Testis (tissue), 3 donors: ENCODE results near the gene NFIX. TPM values are rescaled to one million over a fixed set of nuclear protein-coding genes. Genes with fewer than 3 reads are reported as not detected.
"Not testable (repeated sequence)": the region's sequence is repeated elsewhere in the genome, so short reads cannot be mapped to it uniquely, and the experiment has no call there.

Source experiments
- DNase-seq: peaks from one replicate; pipeline ENCODE4 v3.0.0-alpha.2; 2019
- H3K27ac ChIP-seq, 2 donors: fragments of 200-600 bp; sonication (generic); one replicate each; pipeline ENCODE4 v1.5.1; 2019
- H3K27me3 ChIP-seq: fragments of 200-600 bp; sonication (generic); one replicate; pipeline ENCODE4 v1.5.1; 2019
- H3K36me3 ChIP-seq: fragments of 200-600 bp; sonication (generic); one replicate; pipeline ENCODE4 v1.5.1; 2017; ENCODE audit warnings: low read depth; ENCODE audit errors: missing control alignments
- H3K4me1 ChIP-seq: fragments of 200-600 bp; sonication (generic); one replicate; pipeline ENCODE4 v1.5.1; 2019
- H3K4me3 ChIP-seq, 2 donors: fragments of 200-600 bp; sonication (generic); one replicate each; pipeline ENCODE4 v1.5.1; 2017 to 2019
- H3K9me3 ChIP-seq: fragments of 200-600 bp; sonication (generic); one replicate; pipeline ENCODE4 v1.5.1; 2017
- POLR2A ChIP-seq: fragments of 450-650 bp; IDR thresholded peaks from one replicate; pipeline ENCODE4 v1.6.1; 2017; ENCODE audit warnings: antibody characterized with exemption, mild to moderate bottlenecking, moderate library complexity
- WGBS, 2 donors: methylation state at CpG; one replicate each; pipeline ENCODE4 v1.1.5; 2018; 5-methylcytosine and 5-hydroxymethylcytosine counted together
- intact Hi-C: fragments of 100-400 bp; cut with DNase I; formaldehyde crosslinking; loops from one replicate; pipeline ENCODE4 v1.15.1; 2023; ENCODE audit warnings: low total_unique reads
- polyA plus RNA-seq: library from polyadenylated mRNA; stranded (reverse); fragments of 350-450 nt; fragmentation: Illumina TruSeq; extraction: RNeasy Lipid Tissue Mini Kit (QIAGEN cat#74804); gene quantifications from one replicate; pipeline ENCODE4 v1.2.3, GENCODE V29; 2014; ENCODE audit warnings: low read depth, low replicate concordance; ENCODE audit not compliant: insufficient read depth
- total RNA-seq, 2 donors: library from RNA; depleted of rRNA; stranded (reverse); fragments of >200 nt; gene quantifications; one replicate each; pipeline ENCODE4 v1.2.3, GENCODE V29; 2016
- TF ChIP-seq, protein P1 (sequence below), 3 experiments: fragments of 450-650 bp in 2 of 3; fragments of 200-600 bp in 1 of 3; sonication (generic) in 1 of 3; IDR thresholded peaks; one replicate each; pipeline ENCODE4 v1.5.1; 2016 to 2019; ENCODE audit warnings: antibody characterized with exemption in 3 of 3, mild to moderate bottlenecking in 2 of 3, moderate library complexity in 1 of 3

NFIX gene
- total and polyA plus RNA-seq, 3 donors from 2014 or later = 47.4 to 62.4 (median 51.7) TPM

DNA sequence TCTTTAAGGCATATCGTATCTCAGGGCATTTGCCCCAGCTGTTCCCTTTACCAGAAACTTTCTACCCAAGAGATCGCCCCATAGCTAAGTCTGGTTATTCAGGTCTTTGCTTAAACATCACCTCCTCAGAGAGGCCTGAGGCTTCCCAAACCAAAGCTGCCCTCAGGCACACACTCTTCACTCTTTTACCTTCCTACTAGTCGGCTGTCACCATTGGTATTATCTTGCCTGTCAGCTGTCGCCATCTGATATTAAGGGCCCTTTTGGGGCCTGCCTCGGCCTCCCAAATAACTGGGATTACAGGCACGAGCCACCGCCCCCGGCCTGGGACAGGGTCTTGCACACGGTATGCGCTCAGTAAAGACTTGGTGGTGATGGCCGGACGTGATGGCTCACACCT, 39.3 kb upstream of the NFIX start:
- Histone ChIP-seq H3K27me3 (no peaks in the 10 kb centered on the region), H3K27ac (peak overlapping the region in 1 of 2 donors; percentile 89), H3K4me1 (peaks cover 19% of the 10 kb centered on the region), H3K9me3 (no peaks in the 10 kb centered on the region), H3K36me3 (no peaks in the 10 kb centered on the region), H3K4me3 (peak overlapping the region; percentile 82 to 83)
- intact Hi-C loops = no loop called here
- TF ChIP-seq, protein P1, sequence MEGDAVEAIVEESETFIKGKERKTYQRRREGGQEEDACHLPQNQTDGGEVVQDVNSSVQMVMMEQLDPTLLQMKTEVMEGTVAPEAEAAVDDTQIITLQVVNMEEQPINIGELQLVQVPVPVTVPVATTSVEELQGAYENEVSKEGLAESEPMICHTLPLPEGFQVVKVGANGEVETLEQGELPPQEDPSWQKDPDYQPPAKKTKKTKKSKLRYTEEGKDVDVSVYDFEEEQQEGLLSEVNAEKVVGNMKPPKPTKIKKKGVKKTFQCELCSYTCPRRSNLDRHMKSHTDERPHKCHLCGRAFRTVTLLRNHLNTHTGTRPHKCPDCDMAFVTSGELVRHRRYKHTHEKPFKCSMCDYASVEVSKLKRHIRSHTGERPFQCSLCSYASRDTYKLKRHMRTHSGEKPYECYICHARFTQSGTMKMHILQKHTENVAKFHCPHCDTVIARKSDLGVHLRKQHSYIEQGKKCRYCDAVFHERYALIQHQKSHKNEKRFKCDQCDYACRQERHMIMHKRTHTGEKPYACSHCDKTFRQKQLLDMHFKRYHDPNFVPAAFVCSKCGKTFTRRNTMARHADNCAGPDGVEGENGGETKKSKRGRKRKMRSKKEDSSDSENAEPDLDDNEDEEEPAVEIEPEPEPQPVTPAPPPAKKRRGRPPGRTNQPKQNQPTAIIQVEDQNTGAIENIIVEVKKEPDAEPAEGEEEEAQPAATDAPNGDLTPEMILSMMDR (IDR thresholded peaks at IDR 0.05) = no peak
- 38 to 41% methylated on average over 9 to 12 of the region's 12 CpGs for WGBS, 2 donors
- no peak for DNase-seq

- peak; percentile 86 for DNase-seq
- Histone ChIP-seq H3K4me1 (peaks cover 19% of the 10 kb centered on the region), H3K4me3 (peak within 1 kb of the TSS; percentile 82 to 83), H3K36me3 (no peaks in the 10 kb centered on the region), H3K9me3 (no peaks in the 10 kb centered on the region), H3K27ac (peak within 1 kb of the TSS; percentile 82 to 89), H3K27me3 (no peaks in the 10 kb centered on the region)
- 3 to 4% methylated on average over 54 to 76 of the region's 84 CpGs for WGBS, 2 donors
- TF ChIP-seq POLR2A = peak; percentile 21
- TF ChIP-seq, protein P1 (IDR thresholded peaks at IDR 0.05) = no peak
- intact Hi-C loops = no loop called here
Measured at GRCh38 chr19:12956446-12957388, 38.6 kb upstream of the NFIX start, which contains the start of gene GADD45GIP1. Gene GADD45GIP1, minus strand, starts transcription at chr19:12957223. Its CDS starts 11 bp downstream, at chr19:12957212.

- Histone ChIP-seq H3K4me1 (peaks cover 19% of the 10 kb centered on the region), H3K27ac (peak overlapping the region; percentile 82 to 89), H3K4me3 (peak overlapping the region; percentile 82 to 83)
- DNase-seq, H3K27me3 ChIP-seq, H3K9me3 ChIP-seq, intact Hi-C loops, H3K36me3 ChIP-seq: not testable (repeated sequence)
- WGBS, 2 donors = 22 to 29% methylated on average over 26 to 31 of the region's 31 CpGs
Measured at GRCh38 chr19:12957389-12957952, 37.8 kb upstream of the NFIX start.

- DNase-seq = no peak
- Histone ChIP-seq H3K4me3 (no peak overlapping the region), H3K9me3 (no peaks in the 10 kb centered on the region), H3K4me1 (peaks cover 8% of the 10 kb centered on the region), H3K36me3 (no peaks in the 10 kb centered on the region), H3K27ac (no peak overlapping the region), H3K27me3 (no peaks in the 10 kb centered on the region)
- 75 to 77% methylated on average over 6 of the region's 6 CpGs for WGBS, 2 donors
- no peak for TF ChIP-seq POLR2A
- TF ChIP-seq, protein P1 (IDR thresholded peaks at IDR 0.05) = no peak
- intact Hi-C loops = no loop called here
Measured at GRCh38 chr19:12959481-12959880, 35.8 kb upstream of the NFIX start.

DNA sequence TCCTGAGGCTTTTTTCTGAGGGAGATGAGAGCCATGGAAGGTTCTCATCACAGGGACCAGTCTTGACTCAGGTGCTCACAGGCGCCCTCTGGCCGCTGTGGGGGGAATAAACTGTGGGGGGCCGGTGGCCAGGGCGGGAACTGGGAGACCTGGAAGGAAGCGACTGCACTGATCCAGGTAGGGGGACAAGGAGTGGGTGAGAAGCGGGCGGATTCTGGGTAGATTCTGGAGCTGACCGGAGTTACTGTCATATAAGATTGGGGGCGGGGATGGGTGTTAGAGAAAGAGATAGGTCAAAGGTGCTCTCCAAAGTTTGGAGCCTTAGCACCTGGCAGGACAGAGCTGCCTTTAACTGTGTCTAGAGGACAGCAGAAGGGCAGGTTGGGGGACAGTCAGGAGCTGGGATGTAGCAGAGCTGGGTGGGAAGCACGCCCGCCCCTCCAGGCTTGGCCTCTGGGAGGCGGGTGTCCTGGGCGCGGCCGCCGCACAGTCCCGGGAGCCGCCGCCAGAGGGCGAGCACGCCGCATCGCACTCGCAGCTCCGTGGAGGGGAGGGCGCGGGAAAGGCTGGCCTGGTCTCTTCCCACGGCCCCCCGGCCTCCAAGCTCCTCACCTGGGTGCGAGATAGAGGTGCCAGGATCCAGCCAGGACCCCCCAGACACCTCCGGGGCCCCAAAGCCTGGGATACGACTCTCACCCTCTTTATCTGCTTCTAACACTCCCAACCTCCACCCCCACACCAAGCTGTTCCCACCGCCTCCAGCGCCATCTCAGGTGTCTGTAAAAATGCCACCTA, 30.1 kb upstream of the NFIX start:
- Histone ChIP-seq H3K4me1 (peaks cover 8% of the 10 kb centered on the region), H3K27me3 (no peaks in the 10 kb centered on the region), H3K4me3 (peak overlapping the region; percentile 27 to 54), H3K27ac (peak overlapping the region in 1 of 2 donors; percentile 8), H3K36me3 (no peaks in the 10 kb centered on the region), H3K9me3 (no peaks in the 10 kb centered on the region)
- intact Hi-C loops = loop anchor here (5.0 kb wide), 1 partner anchor 297 kb away; no protein-coding TSS in a partner anchor
- TF ChIP-seq, protein P1 (IDR thresholded peaks at IDR 0.05) = peak; percentile 82 to 95 (median 92)
- no peak for TF ChIP-seq POLR2A
- WGBS, 2 donors = 0 to 2% methylated on average over 17 to 33 of the region's 34 CpGs
- peak; percentile 86 for DNase-seq
